Erythroblast (primary cell): Measurements from ENCODE around the gene PRIM2.
"Not testable (repeated sequence)": the region's sequence is repeated elsewhere in the genome, so short reads cannot be mapped to it uniquely, and the experiment has no call there.

Experiments used
- GATA1 ChIP-seq: IDR thresholded peaks from 2 replicates; pipeline ENCODE4 v1.6.1; 2011; ENCODE audit warnings: low read depth, mild to moderate bottlenecking, control low read depth, low read length, moderate library complexity
- POLR2A ChIP-seq: IDR thresholded peaks from 2 replicates; pipeline ENCODE4 v1.6.1; 2011; ENCODE audit warnings: mild to moderate bottlenecking, low read length

DNA sequence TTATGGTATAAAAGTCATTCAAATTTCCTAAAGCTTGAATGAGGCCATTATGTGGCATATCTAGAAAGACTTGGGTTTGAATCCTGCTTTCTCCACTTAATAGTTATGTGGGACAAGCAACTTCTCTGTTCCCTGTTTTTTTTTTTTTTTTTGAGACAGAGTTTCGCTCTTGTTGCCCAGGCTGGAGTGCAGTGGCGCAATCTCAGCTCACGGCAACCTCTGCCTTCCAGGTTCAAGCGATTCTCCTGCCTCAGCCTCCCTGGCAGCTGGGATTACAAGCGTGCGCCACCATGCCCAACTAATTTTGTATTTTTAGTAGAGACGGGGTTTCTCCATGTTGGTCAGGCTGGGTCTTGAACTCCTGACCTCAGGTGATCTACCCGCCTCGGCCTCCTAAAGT, 116.4 kb downstream of the PRIM2 start:
- TF ChIP-seq POLR2A, GATA1: not testable (repeated sequence)
